Activated CD4-positive, CD25-positive, alpha-beta regulatory T cell treated with anti-CD3 and anti-CD28 coated beads, Interleukin-2, amount 50 U/mL, for 72 hours (primary cell): ENCODE measurements around the gene TLN1.

Source experiments
- DNase-seq: peaks from one replicate; pipeline ENCODE4 v3.0.0; 2021

The TLN1 gene

GRCh38 chr9:35705372-35705771 is 26.6 kb downstream of the TLN1 start:
- no peak for DNase-seq

- DNase-seq: no peak
Observed at GRCh38 chr9:35703906-35704672, 27.9 kb downstream of the TLN1 start.

- DNase-seq: no peak
Observed at GRCh38 chr9:35702696-35703095, 29.3 kb downstream of the TLN1 start.

GRCh38 chr9:35700942-35701341 is 31.1 kb downstream of the TLN1 start:
- no peak for DNase-seq

- no peak for DNase-seq
Observed at GRCh38 chr9:35700031-35700430, 32.0 kb downstream of the TLN1 start.

- no peak for DNase-seq
Observed at GRCh38 chr9:35698231-35698630, 33.8 kb downstream of the TLN1 start.

GRCh38 chr9:35697486-35697885 is 34.5 kb downstream of the TLN1 start:
- DNase-seq: no peak

- peak; percentile 67 for DNase-seq
Observed at GRCh38 chr9:35696520-35697215, 35.3 kb downstream of the TLN1 start.

GRCh38 chr9:35695943-35696401 is 36.0 kb downstream of the TLN1 start:
- DNase-seq: no peak

GRCh38 chr9:35691757-35692301 is 40.2 kb downstream of the TLN1 start:
- no peak for DNase-seq

GRCh38 chr9:35691334-35691650 is 40.7 kb downstream of the TLN1 start:
- DNase-seq: no peak

GRCh38 chr9:35690614-35691333 is 41.2 kb downstream of the TLN1 start:
- no peak for DNase-seq

- no peak for DNase-seq
Observed at GRCh38 chr9:35690294-35690613, 41.7 kb downstream of the TLN1 start.

- DNase-seq: no peak
Observed at GRCh38 chr9:35689542-35690293, 42.3 kb downstream of the TLN1 start, which contains the start of gene TPM2. TSS of gene TPM2 (minus strand) at chr9:35689925. CDS start at chr9:35689817, 108 bp downstream.

- no peak for DNase-seq
Observed at GRCh38 chr9:35688558-35689541, 43.1 kb downstream of the TLN1 start.

- DNase-seq: no peak
Observed at GRCh38 chr9:35687972-35688557, 43.9 kb downstream of the TLN1 start.

- no peak for DNase-seq
Observed at GRCh38 chr9:35687306-35687705, 44.7 kb downstream of the TLN1 start.

GRCh38 chr9:35686222-35687203 is 45.5 kb downstream of the TLN1 start:
- no peak for DNase-seq

- no peak for DNase-seq
Observed at GRCh38 chr9:35685506-35685905, 46.5 kb downstream of the TLN1 start.

GRCh38 chr9:35684921-35685320 is 47.1 kb downstream of the TLN1 start:
- DNase-seq: no peak
